K562 (cell line): ENCODE measurements around the gene LRRC4C. TPM values are rescaled to one million over a fixed set of nuclear protein-coding genes. Genes with fewer than 3 reads are reported as not detected.

Experiments
- ATAC-seq: fragments of 200-7000 bp; cut with Tn5 transposase; 3 replicates; pipeline ENCODE4 v1.9.1; 2020; ENCODE audit warnings: moderate library complexity
- BruUV-seq: library from RNA; stranded (reverse); fragments of 400-500 nt; replicated peaks from 2 replicates; lab custom pipeline; 2021; lab: Mats Ljungman, UMichigan
- CTCF ChIA-PET: fragments of 300-600 bp; formaldehyde crosslinking; extraction: SDS; loops from one replicate; lab custom pipeline; 2021; ENCODE audit warnings: low intra/inter-chr PET ratio; lab: Yijun Ruan, JAX
- POLR2A ChIA-PET: fragments of 300-600, 350-650 bp; sonication (Branson Sonifier 250); formaldehyde crosslinking; extraction: SDS; loops from one replicate; lab custom pipeline; 2021; ENCODE audit warnings: antibody characterized with exemption, inconsistent platforms; lab: Yijun Ruan, JAX
- DNase-seq, 4 experiments: peaks; one replicate each; pipeline versions ENCODE4 v3.0.0 to v3.0.0-alpha.2; 2011 to 2018; ENCODE audit warnings: low spot score in 3 of 4, mixed read lengths in 3 of 4; ENCODE audit errors: extremely low read depth in 1 of 4
- FAIRE-seq: peaks from 2 replicates; lab custom pipeline; 2011; peaks lifted over from hg19 to GRCh38; lab: Jason Lieb, UNC
- H2AFZ ChIP-seq: 2 replicates; pipeline ENCODE4 v1.6.0; 2011; ENCODE audit warnings: low read depth, low read length, control low read depth, inconsistent platforms
- H3K27ac ChIP-seq: fragments of 200-600 bp; 3 replicates; pipeline ENCODE4 v1.8.0; 2011; ENCODE audit warnings: low read depth, mild to moderate bottlenecking, control low read depth, inconsistent platforms, low read length, moderate library complexity, mixed read lengths; ENCODE audit errors: extremely low read depth
- H3K27me3 ChIP-seq, 2 experiments: fragments of 300-600 bp in 1 of 2; 2 replicates in 1 of 2; 3 replicates in 1 of 2; pipeline versions ENCODE4 v1.6.0 to v1.8.0; 2011; ENCODE audit warnings: inconsistent platforms in 2 of 2, low read length in 2 of 2, mild to moderate bottlenecking in 1 of 2, mixed read lengths in 1 of 2, moderate library complexity in 1 of 2; ENCODE audit not compliant: control insufficient read depth in 2 of 2, insufficient read depth in 2 of 2
- H3K36me3 ChIP-seq: fragments of 300-600 bp; 3 replicates; pipeline ENCODE4 v1.8.0; 2011; ENCODE audit warnings: mild to moderate bottlenecking, low read length, inconsistent platforms; ENCODE audit not compliant: control insufficient read depth, insufficient read depth
- H3K4me1 ChIP-seq, 2 experiments: fragments of 200-600 bp in 1 of 2; replicated peaks in 1 of 2; 2 replicates in 1 of 2; 3 replicates in 1 of 2; pipeline versions ENCODE4 v1.5.1 to v1.8.0; 2011; ENCODE audit warnings: inconsistent platforms in 2 of 2, low read length in 2 of 2, mild to moderate bottlenecking in 1 of 2, mixed read lengths in 1 of 2, moderate library complexity in 1 of 2; ENCODE audit not compliant: control insufficient read depth in 2 of 2, insufficient read depth in 2 of 2
- H3K4me2 ChIP-seq: 2 replicates; pipeline ENCODE4 v1.6.1; 2011; ENCODE audit warnings: low read length, control low read depth, inconsistent platforms, mixed read lengths; ENCODE audit not compliant: insufficient read depth
- H3K4me3 ChIP-seq: fragments of 200-600 bp; sonication (generic), shearing (Covaris generic); 2 replicates; pipeline ENCODE4 v1.5.1; 2016; ENCODE audit warnings: control low read depth, inconsistent platforms
- H3K79me2 ChIP-seq: fragments of 200-600 bp; 3 replicates; pipeline ENCODE4 v1.8.0; 2011; ENCODE audit warnings: low read length, inconsistent platforms; ENCODE audit not compliant: control insufficient read depth, insufficient read depth
- H3K9ac ChIP-seq, 2 experiments: 2 replicates each; pipeline versions ENCODE4 v1.6.0 to v1.6.1; 2011; ENCODE audit warnings: low read depth in 2 of 2, low read length in 2 of 2, control low read depth in 1 of 2, inconsistent platforms in 1 of 2, mild to moderate bottlenecking in 1 of 2, mixed read lengths in 1 of 2; ENCODE audit not compliant: insufficient read depth in 1 of 2
- H3K9me1 ChIP-seq: one replicate; pipeline ENCODE4 v1.6.0; 2011; ENCODE audit warnings: inconsistent platforms, mild to moderate bottlenecking, low read length, moderate library complexity; ENCODE audit not compliant: control insufficient read depth, insufficient read depth
- H3K9me3 ChIP-seq: replicated peaks from 2 replicates; pipeline ENCODE4 v1.5.1; 2011; ENCODE audit warnings: low read depth, low read length, inconsistent platforms; ENCODE audit not compliant: control insufficient read depth, insufficient read depth
- H4K20me1 ChIP-seq: replicated peaks from 2 replicates; pipeline ENCODE4 v1.6.1; 2011; ENCODE audit warnings: low read length, inconsistent platforms, mixed read lengths; ENCODE audit not compliant: control insufficient read depth, insufficient read depth
- HNRNPH1 ChIP-seq: fragments of 200-400 bp; formaldehyde crosslinking; optimal IDR thresholded peaks from 2 replicates; pipeline ENCODE3; 2017; ENCODE audit warnings: low read depth, mild to moderate bottlenecking, low read length, moderate library complexity
- LCOR ChIP-seq: sonication (generic); formaldehyde crosslinking; IDR thresholded peaks from 2 replicates; pipeline ENCODE4 v1.8.0; 2022; ENCODE audit warnings: mild to moderate bottlenecking, missing genetic modification reagents
- MED1 ChIP-seq: sonication (generic); formaldehyde crosslinking; IDR thresholded peaks from 2 replicates; pipeline ENCODE4 v1.8.1; 2023; ENCODE audit warnings: missing genetic modification reagents, borderline replicate concordance
- NR1H2 ChIP-seq: sonication (generic); formaldehyde crosslinking; IDR thresholded peaks from 2 replicates; pipeline ENCODE4 v1.4.0; 2020; ENCODE audit warnings: mild to moderate bottlenecking, missing genetic modification reagents
- NR2C1 ChIP-seq, 2 experiments: fragments of 450-650 bp; IDR thresholded peaks; 2 replicates each; pipeline ENCODE4 v1.6.1; 2017; ENCODE audit warnings: mild to moderate bottlenecking in 2 of 2, antibody characterized with exemption in 1 of 2, inconsistent platforms in 1 of 2, missing compliant biosample characterization in 1 of 2, missing genetic modification characterization in 1 of 2
- POLR3A ChIP-seq: IDR thresholded peaks from 2 replicates; pipeline ENCODE4 v1.6.1; 2011; ENCODE audit warnings: borderline replicate concordance, mild to moderate bottlenecking, moderate library complexity; ENCODE audit not compliant: insufficient read length, insufficient read depth; ENCODE audit errors: extremely low read depth
- SETDB1 ChIP-seq: IDR thresholded peaks from one replicate; pipeline ENCODE4 v1.6.1; 2012; ENCODE audit warnings: low read length, control low read depth, inconsistent platforms
- SRF ChIP-seq, 2 experiments: fragments of 250-450, 450-650 bp in 1 of 2; sonication (Bioruptor Pico) in 1 of 2; sonication (generic) in 1 of 2; formaldehyde crosslinking; IDR thresholded peaks; 2 replicates each; pipeline versions ENCODE4 v1.5.0 to v1.5.1; 2020 to 2022; ENCODE audit warnings: mild to moderate bottlenecking in 1 of 2, missing genetic modification reagents in 1 of 2
- TOE1 ChIP-seq, 2 experiments: fragments of 450-650 bp in 1 of 2; sonication (generic) in 1 of 2; formaldehyde crosslinking in 1 of 2; IDR thresholded peaks; 2 replicates each; pipeline versions ENCODE4 v1.7.1 to v1.8.0; 2016 to 2022; ENCODE audit warnings: borderline replicate concordance in 2 of 2, mild to moderate bottlenecking in 2 of 2, antibody characterized with exemption in 1 of 2, inconsistent platforms in 1 of 2, low read depth in 1 of 2, missing genetic modification reagents in 1 of 2, moderate library complexity in 1 of 2
- ZNF133 ChIP-seq: fragments of 250-450 bp; sonication (Bioruptor Pico); IDR thresholded peaks from 2 replicates; pipeline ENCODE4 v1.4.0; 2020; ENCODE audit warnings: mild to moderate bottlenecking
- ZNF3 ChIP-seq: fragments of 250-450 bp; sonication (Bioruptor Pico); IDR thresholded peaks from 2 replicates; pipeline ENCODE4 v1.5.0; 2021; ENCODE audit warnings: mild to moderate bottlenecking, moderate library complexity
- ZNF449 ChIP-seq: fragments of 250-450 bp; sonication (Bioruptor Pico); IDR thresholded peaks from 2 replicates; pipeline ENCODE4 v1.8.0; 2022; ENCODE audit warnings: moderate library complexity, mild to moderate bottlenecking, inconsistent platforms
- WGBS: fragments of 100-300 bp; shearing (Covaris generic); methylation state at CpG from one replicate; pipeline ENCODE4 v1.1.6; 2016; ENCODE audit warnings: low coverage, mixed read lengths; ENCODE audit not compliant: insufficient coverage; ENCODE audit errors: missing lambda C conversion rate; 5-methylcytosine and 5-hydroxymethylcytosine counted together
- in situ Hi-C: fragments of 300-500 bp; cut with MboI; formaldehyde crosslinking; loops from 4 replicates; pipeline ENCODE4 v1.15.0; 2018; ENCODE audit warnings: inconsistent platforms, mixed read lengths
- intact Hi-C: fragments of 100-400 bp; cut with micrococcal nuclease; formaldehyde crosslinking; loops from 2 replicates; pipeline ENCODE4 v1.14.2; 2022
- polyA plus RNA-seq, 8 experiments: library from polyadenylated mRNA; depleted of rRNA in 4 of 8; stranded (reverse) in 5 of 8; unstranded in 3 of 8; fragments of >200 nt; fragmentation: Nextera tagmentation in 2 of 8; fragmentation: Illumina TruSeq in 1 of 8; extraction: Ambion mirVana in 2 of 8; extraction: Trizol in 1 of 8; gene quantifications; 2 replicates each; pipeline versions ENCODE4 v1.2.1 to v1.2.3, GENCODE V29; 2011 to 2014; ENCODE audit warnings: inconsistent platforms in 1 of 8, missing spikeins in 1 of 8
- total RNA-seq, 7 experiments: library from RNA; depleted of rRNA in 6 of 7; stranded (reverse); fragments of >200 nt in 6 of 7; fragmentation: Illumina TruSeq in 2 of 7; extraction: Trizol in 2 of 7; gene quantifications; 2 replicates each; pipeline versions ENCODE4 v1.2.1 to v1.2.3, GENCODE V29; 2011 to 2021; ENCODE audit warnings: low replicate concordance in 1 of 7

LRRC4C gene
- total and polyA plus RNA-seq, 9 of the 15 experiments (the other 6 are each of a cell fraction or from before 2014, with no cell fraction given) = not detected

GRCh38 chr11:40975076-40975475 lies 484.4 kb downstream of the LRRC4C start:
- H2AFZ ChIP-seq = no peak overlapping the region
- no peaks in the 10 kb centered on the region for H3K27me3 ChIP-seq
- no peaks in the 10 kb centered on the region for H3K79me2 ChIP-seq
- intact Hi-C loops (no loop called here), in situ Hi-C loops (no loop called here)
- ATAC-seq (no peak), DNase-seq (no peak), FAIRE-seq (no peak)
- 0% methylated on average over 2 of the region's 2 CpGs for WGBS
- no peaks in the 10 kb centered on the region for H3K9me1 ChIP-seq
- no peak for TF ChIP-seq TOE1 (IDR thresholded peaks at IDR 0.05; ENCODE audit: borderline replicate concordance)
- TF ChIP-seq TOE1 (CRISPR knock-in tag; IDR thresholded peaks at IDR 0.05; ENCODE audit: borderline replicate concordance, low read depth) = no peak
- no peak for TF ChIP-seq ZNF449 (CRISPR knock-in tag)
- BruUV-seq = no TSS peak
- H3K9ac ChIP-seq = no peak overlapping the region
- ChIA-PET CTCF (no interaction called here), POLR2A (no interaction called here)
- H3K36me3 ChIP-seq = no peaks in the 10 kb centered on the region
- no peak overlapping the region for H3K27ac ChIP-seq
- H3K4me1 ChIP-seq = no peaks in the 10 kb centered on the region
- H3K9me3 ChIP-seq = 0 out of 2 replicates have a peak, but pooled peaks cover 1% of the 10 kb centered on the region
- no peak overlapping the region for H3K4me2 ChIP-seq
- no peak overlapping the region for H3K4me3 ChIP-seq
- no peaks in the 10 kb centered on the region for H4K20me1 ChIP-seq

- FAIRE-seq = no peak
- in situ Hi-C loops = no loop called here
- Histone ChIP-seq H4K20me1 (no peaks in the 10 kb centered on the region), H3K4me1 (no peaks in the 10 kb centered on the region), H3K9me1 (no peaks in the 10 kb centered on the region), H2AFZ (no peak overlapping the region), H3K9me3 (0 out of 2 replicates have a peak, but pooled peaks cover 1% of the 10 kb centered on the region), H3K79me2 (no peaks in the 10 kb centered on the region), H3K27me3 (no peaks in the 10 kb centered on the region), H3K9ac (no peak overlapping the region), H3K27ac (no peak overlapping the region), H3K36me3 (no peaks in the 10 kb centered on the region), H3K4me3 (no peak overlapping the region), H3K4me2 (no peak overlapping the region)
- CTCF ChIA-PET = no interaction called here
- intact Hi-C loops = no loop called here
- TF ChIP-seq ZNF3 = no peak
- TF ChIP-seq POLR3A = no peak
- TF ChIP-seq LCOR (CRISPR knock-in tag) = no peak
- TF ChIP-seq NR2C1 (IDR thresholded peaks at IDR 0.05) = no peak
- TF ChIP-seq NR2C1 (tag; IDR thresholded peaks at IDR 0.05) = no peak
- TF ChIP-seq MED1 (CRISPR knock-in tag) = no peak
- TF ChIP-seq SETDB1 = no peak
- TF ChIP-seq HNRNPH1 = no peak
- TF ChIP-seq SRF (CRISPR knock-in tag; IDR thresholded peaks at IDR 0.05) = no peak
- no peak for TF ChIP-seq NR1H2 (CRISPR knock-in tag)
- no peak for TF ChIP-seq ZNF133 (CRISPR knock-in tag)
- no peak for ATAC-seq
- BruUV-seq = no TSS peak
- 4% methylated on average over 3 of the region's 3 CpGs for WGBS
- no peak for DNase-seq
- POLR2A ChIA-PET = no interaction called here
Measured at GRCh38 chr11:40974186-40974795, 485.2 kb downstream of the LRRC4C start.
